ENCODE data around the gene ZXDC.

Gene ZXDC

DNA sequence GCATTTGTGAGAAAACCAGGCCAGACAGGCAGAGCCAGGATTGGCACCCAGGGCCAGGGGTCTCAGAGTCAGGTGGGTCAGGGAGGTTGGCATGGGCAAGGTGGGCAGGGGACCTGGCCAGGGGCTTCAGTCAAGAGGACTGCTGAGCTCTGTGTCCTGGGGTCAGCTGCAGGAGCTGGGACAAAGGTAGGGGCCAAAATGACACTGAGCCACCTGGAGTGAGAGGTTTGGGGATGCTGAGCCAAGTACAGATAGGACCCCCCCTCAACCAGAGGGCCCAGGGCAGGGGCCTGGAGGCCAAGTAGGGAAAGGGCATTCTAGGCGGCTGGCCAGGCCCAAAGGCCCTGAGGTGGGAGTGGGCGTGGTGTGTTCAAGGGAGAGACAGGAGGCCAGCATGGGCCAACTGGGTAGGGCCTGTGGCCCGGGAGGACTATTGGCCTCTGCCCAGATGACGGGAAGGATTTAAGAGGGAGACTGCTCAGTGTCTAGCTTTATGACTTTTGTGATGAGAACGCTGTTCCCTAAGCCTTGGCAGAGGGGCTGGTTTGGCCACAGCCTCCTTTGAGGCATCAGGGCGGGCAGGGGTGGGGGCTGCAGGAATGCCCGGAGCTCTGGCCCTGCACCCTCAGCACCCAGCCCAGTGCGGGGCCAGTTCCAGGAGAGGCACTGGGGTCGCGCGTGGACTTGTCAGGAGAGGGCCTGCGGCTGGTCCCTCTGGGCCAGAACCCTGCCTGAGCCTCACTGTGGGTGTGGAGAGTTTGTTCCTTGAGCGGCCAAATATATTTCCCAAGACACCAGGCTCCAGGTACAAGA lies 77.9 kb downstream of the ZXDC start:
- no peaks in the 10 kb centered on the region for H3K9me3 ChIP-seq (ENCODE audit: low read depth, low read length)
- H3K9ac ChIP-seq (ENCODE audit: insufficient read length): no peak overlapping the region
- H3K36me3 ChIP-seq (ENCODE audit: insufficient read depth, low read length): no peaks in the 10 kb centered on the region
- TF ChIP-seq POLR2AphosphoS5 (IDR thresholded peaks at IDR 0.05; ENCODE audit: borderline replicate concordance, low read depth, low read length) (no peak), EZH2 (IDR thresholded peaks at IDR 0.05) (no peak), FOXP2 (optimal IDR thresholded peaks at IDR 0.05; ENCODE audit: control extremely low read depth, extremely low read length, insufficient read depth) (no peak)
- H3K4me3 ChIP-seq: no peak overlapping the region
- DNase-seq (ENCODE audit: low read depth, low spot score): no peak
- H3K27ac ChIP-seq: no peak overlapping the region

DNA sequence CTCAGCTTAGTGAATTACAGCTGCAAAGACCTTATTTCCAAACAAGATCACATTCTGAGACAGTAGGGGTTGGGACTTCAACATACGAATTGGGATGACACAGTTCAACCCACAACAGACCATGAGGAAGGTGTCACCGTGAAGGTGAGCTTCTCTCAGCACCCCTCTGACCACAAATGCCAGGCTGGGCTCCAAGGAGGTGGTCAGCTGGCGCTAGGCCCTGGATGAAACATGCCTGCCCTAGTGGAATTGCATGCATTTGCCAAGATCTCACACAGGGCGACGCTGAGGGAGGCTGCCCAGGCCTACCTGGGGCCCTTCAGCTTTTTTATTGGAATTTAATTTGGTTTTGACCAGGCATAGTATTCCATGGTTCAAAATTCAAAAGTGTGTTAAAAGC lies 79.2 kb downstream of the ZXDC start:
- no peaks in the 10 kb centered on the region for H3K36me3 ChIP-seq (ENCODE audit: insufficient read depth, low read length)
- H3K9ac ChIP-seq (ENCODE audit: insufficient read length): no peak overlapping the region
- no peak overlapping the region for H3K27ac ChIP-seq
- H3K4me3 ChIP-seq: no peak overlapping the region
- TF ChIP-seq POLR2AphosphoS5 (IDR thresholded peaks at IDR 0.05; ENCODE audit: borderline replicate concordance, low read depth, low read length): no peak
- TF ChIP-seq EZH2 (IDR thresholded peaks at IDR 0.05): no peak
- no peak for TF ChIP-seq FOXP2 (optimal IDR thresholded peaks at IDR 0.05; ENCODE audit: control extremely low read depth, extremely low read length, insufficient read depth)
- DNase-seq (ENCODE audit: low read depth, low spot score): no peak
- H3K9me3 ChIP-seq (ENCODE audit: low read depth, low read length): no peaks in the 10 kb centered on the region

DNA sequence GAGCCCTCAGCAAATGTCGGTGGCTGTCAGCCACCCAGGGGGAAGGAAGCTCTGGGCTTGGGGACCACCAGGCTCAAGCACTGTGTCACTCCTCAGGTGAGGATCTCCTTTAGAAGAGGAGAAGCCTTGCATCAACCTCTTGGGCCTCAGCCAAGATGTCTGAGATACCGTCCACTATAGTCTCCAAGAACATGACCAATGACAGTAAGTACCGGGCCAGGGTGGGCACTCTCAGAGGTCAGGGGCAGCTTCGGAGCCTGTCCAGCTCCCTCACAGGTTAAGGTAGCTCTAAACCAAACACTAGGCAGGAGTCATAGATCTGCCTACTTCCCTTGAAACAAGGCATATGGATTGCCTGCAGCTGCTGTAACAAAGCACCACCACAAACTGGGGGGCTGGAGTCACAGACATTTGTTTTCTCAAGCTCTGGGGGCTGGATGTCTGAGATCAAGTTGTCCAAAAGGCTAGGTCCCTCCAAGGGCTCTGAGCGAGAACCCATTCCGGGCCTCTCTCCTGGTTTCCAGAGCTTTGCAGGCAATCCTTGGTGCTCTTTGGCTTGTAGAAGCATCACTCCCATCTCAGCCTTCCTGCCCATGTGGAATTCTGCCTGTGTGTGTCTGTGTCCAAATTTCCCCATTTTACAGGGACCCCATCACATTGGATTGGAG lies 79.7 kb downstream of the ZXDC start:
- Histone ChIP-seq H3K36me3 (ENCODE audit: insufficient read depth, low read length) (no peaks in the 10 kb centered on the region), H3K27ac (no peak overlapping the region), H3K9ac (ENCODE audit: insufficient read length) (no peak overlapping the region), H3K4me3 (no peak overlapping the region), H3K9me3 (ENCODE audit: low read depth, low read length) (no peaks in the 10 kb centered on the region)
- no peak for DNase-seq (ENCODE audit: low read depth, low spot score)
- TF ChIP-seq EZH2 (IDR thresholded peaks at IDR 0.05) (no peak), POLR2AphosphoS5 (IDR thresholded peaks at IDR 0.05; ENCODE audit: borderline replicate concordance, low read depth, low read length) (no peak)

DNA sequence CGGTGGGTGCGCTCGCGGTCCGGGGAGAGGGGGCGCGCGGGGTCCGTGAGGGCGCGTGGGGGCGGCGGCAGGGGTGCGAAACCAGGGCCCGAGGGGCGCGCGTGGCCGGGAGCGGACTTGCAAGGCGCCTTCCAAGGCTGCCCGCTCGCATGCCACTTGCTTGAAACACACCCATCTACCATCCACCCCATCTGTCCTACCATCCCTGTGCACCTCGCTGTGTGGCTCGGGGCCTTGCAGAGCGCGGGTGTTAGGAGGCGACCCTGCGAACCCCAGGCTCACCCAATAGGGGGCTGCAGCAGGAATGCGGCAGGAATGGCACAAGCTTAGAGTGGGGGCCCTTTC lies 80.7 kb downstream of the ZXDC start:
- Histone ChIP-seq H3K9me3 (ENCODE audit: low read depth, low read length) (no peaks in the 10 kb centered on the region), H3K9ac (ENCODE audit: insufficient read length) (no peak overlapping the region), H3K27ac (no peak overlapping the region), H3K4me3 (no peak overlapping the region), H3K36me3 (ENCODE audit: insufficient read depth, low read length) (no peaks in the 10 kb centered on the region)
- no peak for DNase-seq (ENCODE audit: low read depth, low spot score)
- TF ChIP-seq POLR2AphosphoS5 (IDR thresholded peaks at IDR 0.05; ENCODE audit: borderline replicate concordance, low read depth, low read length) (no peak), FOXP2 (optimal IDR thresholded peaks at IDR 0.05; ENCODE audit: control extremely low read depth, extremely low read length, insufficient read depth) (no peak), EZH2 (IDR thresholded peaks at IDR 0.05) (no peak)

DNA sequence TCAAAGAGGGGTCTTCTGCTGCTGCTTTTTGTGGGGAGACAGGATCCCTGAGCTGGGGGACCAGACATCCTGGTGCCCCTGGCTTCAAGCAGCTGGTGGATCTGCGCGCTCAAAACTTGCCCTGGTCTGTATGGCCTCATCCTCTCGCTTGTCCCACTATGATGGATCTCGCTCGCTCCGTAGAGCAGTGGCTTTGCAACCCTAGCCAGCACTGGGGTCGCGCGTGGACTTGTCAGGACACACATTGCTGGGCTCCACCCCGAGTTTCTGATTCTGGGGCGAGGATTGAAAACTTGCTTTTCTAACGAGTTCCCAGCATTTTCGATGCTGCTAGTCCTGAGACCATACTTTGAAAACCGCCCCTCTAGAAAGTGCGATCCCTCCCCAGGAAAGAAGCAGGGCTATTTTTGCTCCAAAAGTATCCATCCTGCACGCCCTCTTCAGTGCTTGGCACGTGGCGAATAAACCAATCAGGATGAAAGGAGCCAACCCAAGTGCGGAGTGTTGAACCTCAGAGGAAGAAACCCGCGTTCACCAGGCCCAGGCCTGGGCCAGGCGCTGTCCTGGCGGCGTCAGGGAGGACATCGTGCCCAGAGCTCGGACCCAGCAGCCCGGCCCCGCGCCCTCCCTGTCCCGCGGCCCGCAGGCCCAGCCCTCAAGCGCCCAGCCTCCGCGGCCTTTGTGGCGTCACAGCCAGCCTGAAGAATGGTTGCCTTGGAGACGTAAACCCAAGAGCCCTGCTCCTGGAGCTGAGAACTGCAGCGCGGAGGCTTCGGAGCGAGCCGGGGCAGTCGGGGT lies 81.3 kb downstream of the ZXDC start, which contains the start of gene CFAP100:
CFAP100 (plus strand) TSS at position 731 of the 798 bp plus-strand sequence. CDS start 1,092 bp downstream, outside the sequence.
- H3K36me3 ChIP-seq (ENCODE audit: insufficient read depth, low read length): no peaks in the 10 kb centered on the region
- DNase-seq (ENCODE audit: low read depth, low spot score): no peak
- no peaks in the 10 kb centered on the region for H3K9me3 ChIP-seq (ENCODE audit: low read depth, low read length)
- no peak within 1 kb of the TSS for H3K27ac ChIP-seq
- no peak within 1 kb of the TSS for H3K9ac ChIP-seq (ENCODE audit: insufficient read length)
- no peak within 1 kb of the TSS for H3K4me3 ChIP-seq
- TF ChIP-seq POLR2AphosphoS5 (IDR thresholded peaks at IDR 0.05; ENCODE audit: borderline replicate concordance, low read depth, low read length) (no peak), EZH2 (IDR thresholded peaks at IDR 0.05) (no peak)

DNA sequence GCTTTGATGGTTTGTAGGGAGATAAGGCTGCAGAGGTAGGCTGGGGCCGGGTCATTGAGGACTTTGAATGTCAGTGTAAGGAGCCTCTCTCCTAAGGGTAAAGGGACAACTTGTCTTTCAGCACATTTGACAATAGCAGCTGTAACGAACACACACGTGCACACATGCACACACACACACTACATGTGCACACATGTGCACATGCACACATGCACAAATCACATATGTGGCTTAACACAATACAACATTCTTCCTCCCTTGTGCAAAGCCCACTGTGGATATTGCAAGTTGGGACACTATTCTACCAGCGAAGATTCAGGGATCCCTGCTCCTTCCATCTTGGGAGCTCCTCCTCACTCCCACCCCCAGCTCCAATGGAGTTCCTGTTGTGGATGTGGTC lies 82.1 kb downstream of the ZXDC start:
- H3K36me3 ChIP-seq (ENCODE audit: insufficient read depth, low read length): no peaks in the 10 kb centered on the region
- no peak overlapping the region for H3K9ac ChIP-seq (ENCODE audit: insufficient read length)
- H3K9me3 ChIP-seq (ENCODE audit: low read depth, low read length): no peaks in the 10 kb centered on the region
- TF ChIP-seq POLR2AphosphoS5 (IDR thresholded peaks at IDR 0.05; ENCODE audit: borderline replicate concordance, low read depth, low read length): no peak
- no peak for TF ChIP-seq EZH2 (IDR thresholded peaks at IDR 0.05)
- TF ChIP-seq FOXP2 (optimal IDR thresholded peaks at IDR 0.05; ENCODE audit: control extremely low read depth, extremely low read length, insufficient read depth): no peak
- no peak overlapping the region for H3K4me3 ChIP-seq
- no peak overlapping the region for H3K27ac ChIP-seq
- no peak for DNase-seq (ENCODE audit: low read depth, low spot score)

DNA sequence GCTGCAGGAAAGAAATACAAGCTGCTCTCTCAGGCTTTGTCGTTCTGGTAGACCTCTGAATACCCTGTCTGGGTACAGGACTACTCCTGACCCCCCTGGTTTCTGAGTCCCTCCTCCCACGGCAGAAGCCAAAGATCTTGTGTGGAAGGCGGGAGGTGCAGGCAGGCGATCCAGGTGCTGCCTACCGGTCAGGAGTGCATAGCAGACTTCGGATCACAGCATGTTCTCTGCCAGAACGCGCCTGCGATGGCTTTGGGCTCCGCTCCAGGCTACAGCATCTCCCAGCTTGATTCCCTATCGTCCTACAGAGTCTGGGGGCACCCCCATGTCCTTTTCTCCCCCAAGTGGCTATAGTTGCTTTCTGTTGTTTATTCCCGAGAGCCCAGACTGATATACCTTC lies 83.4 kb downstream of the ZXDC start:
- DNase-seq (ENCODE audit: low read depth, low spot score): no peak
- Histone ChIP-seq H3K4me3 (no peak overlapping the region), H3K27ac (no peak overlapping the region), H3K9me3 (ENCODE audit: low read depth, low read length) (no peaks in the 10 kb centered on the region), H3K9ac (ENCODE audit: insufficient read length) (no peak overlapping the region), H3K36me3 (ENCODE audit: insufficient read depth, low read length) (no peaks in the 10 kb centered on the region)
- TF ChIP-seq FOXP2 (optimal IDR thresholded peaks at IDR 0.05; ENCODE audit: control extremely low read depth, extremely low read length, insufficient read depth) (no peak), EZH2 (IDR thresholded peaks at IDR 0.05) (no peak), POLR2AphosphoS5 (IDR thresholded peaks at IDR 0.05; ENCODE audit: borderline replicate concordance, low read depth, low read length) (no peak)

DNA sequence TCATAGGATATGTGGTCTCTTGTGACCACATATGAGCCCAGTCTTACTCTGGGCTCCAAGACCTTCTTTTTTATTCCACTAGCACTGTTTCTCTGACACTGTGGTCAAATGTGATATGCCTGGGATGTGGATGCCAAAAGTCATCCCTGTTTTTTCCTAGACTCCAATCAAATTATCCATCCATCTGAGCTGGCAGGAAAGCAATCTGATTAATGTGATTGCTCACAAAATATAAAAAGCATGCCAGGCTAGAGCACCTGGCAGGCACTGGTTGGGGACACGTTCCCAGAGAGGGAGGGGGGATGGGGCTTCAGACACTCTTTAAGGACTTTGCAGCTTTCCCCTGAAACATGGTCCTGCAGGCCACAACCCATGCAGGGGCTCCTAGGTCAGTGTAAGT lies 84.1 kb downstream of the ZXDC start:
- no peaks in the 10 kb centered on the region for H3K9me3 ChIP-seq (ENCODE audit: low read depth, low read length)
- DNase-seq (ENCODE audit: low read depth, low spot score): no peak
- TF ChIP-seq EZH2 (IDR thresholded peaks at IDR 0.05) (no peak), POLR2AphosphoS5 (IDR thresholded peaks at IDR 0.05; ENCODE audit: borderline replicate concordance, low read depth, low read length) (no peak), FOXP2 (optimal IDR thresholded peaks at IDR 0.05; ENCODE audit: control extremely low read depth, extremely low read length, insufficient read depth) (no peak)
- no peak overlapping the region for H3K9ac ChIP-seq (ENCODE audit: insufficient read length)
- no peak overlapping the region for H3K4me3 ChIP-seq
- no peaks in the 10 kb centered on the region for H3K36me3 ChIP-seq (ENCODE audit: insufficient read depth, low read length)
- H3K27ac ChIP-seq: no peak overlapping the region

Data from SK-N-MC (cell line).